Measurements from ENCODE around the gene PITPNB.

DNA sequence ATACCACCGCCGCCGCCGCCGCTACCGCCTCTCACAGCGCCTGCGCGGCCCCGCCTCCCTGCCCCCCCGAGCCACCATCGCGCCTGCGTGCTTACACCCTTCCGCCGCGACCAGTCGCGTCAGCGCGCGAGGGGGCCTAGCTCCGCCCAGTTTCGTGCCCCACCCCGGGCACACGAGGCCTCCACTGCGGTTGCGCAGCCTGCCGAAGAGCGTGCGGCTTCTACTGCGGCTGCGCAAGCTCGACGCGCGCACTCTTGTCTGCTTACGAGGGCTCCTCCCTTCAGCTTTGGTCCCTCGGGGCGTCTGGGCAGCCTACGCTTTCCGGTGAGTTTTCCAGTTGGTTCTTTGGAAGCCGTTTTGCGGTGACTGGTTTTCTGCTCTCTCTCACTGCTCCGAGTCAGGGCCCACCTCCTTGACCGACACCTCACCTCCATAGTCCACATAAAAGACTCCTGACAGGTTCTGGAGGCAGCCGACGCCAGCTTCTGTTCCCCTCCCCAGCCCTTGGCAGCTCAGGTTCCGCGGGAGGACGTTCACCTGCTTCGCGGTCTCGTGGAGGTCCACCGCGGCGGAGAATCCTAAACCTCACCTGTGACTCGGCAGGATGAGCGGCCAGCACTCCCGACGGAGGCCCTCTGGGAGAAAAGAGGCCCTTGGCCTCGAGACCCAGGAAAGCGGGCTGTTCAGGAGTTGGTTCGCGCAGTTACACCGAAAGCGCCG, at the start of gene PITPNB:
- TF ChIP-seq, protein P1, sequence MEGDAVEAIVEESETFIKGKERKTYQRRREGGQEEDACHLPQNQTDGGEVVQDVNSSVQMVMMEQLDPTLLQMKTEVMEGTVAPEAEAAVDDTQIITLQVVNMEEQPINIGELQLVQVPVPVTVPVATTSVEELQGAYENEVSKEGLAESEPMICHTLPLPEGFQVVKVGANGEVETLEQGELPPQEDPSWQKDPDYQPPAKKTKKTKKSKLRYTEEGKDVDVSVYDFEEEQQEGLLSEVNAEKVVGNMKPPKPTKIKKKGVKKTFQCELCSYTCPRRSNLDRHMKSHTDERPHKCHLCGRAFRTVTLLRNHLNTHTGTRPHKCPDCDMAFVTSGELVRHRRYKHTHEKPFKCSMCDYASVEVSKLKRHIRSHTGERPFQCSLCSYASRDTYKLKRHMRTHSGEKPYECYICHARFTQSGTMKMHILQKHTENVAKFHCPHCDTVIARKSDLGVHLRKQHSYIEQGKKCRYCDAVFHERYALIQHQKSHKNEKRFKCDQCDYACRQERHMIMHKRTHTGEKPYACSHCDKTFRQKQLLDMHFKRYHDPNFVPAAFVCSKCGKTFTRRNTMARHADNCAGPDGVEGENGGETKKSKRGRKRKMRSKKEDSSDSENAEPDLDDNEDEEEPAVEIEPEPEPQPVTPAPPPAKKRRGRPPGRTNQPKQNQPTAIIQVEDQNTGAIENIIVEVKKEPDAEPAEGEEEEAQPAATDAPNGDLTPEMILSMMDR (IDR thresholded peaks at IDR 0.05): peak in 1 of 5 experiments; percentile 35
- peak; percentile 96 to 99 for TF ChIP-seq EP300 (IDR thresholded peaks at IDR 0.05)
